Tibial nerve (tissue), 4 donors: ENCODE measurements around the gene PKP1. TPM values are rescaled to one million over a fixed set of nuclear protein-coding genes. Genes with fewer than 3 reads are reported as not detected.

Experiments
- DNase-seq, 2 donors: peaks; one replicate each; pipeline ENCODE4 v3.0.0-alpha.2; 2019; ENCODE audit warnings: low spot score in 2 of 2
- H3K27ac ChIP-seq, 4 donors: fragments of 200-600 bp; sonication (generic) in 3 of 4; one replicate each; pipeline ENCODE4 v1.5.1; 2017 to 2019; ENCODE audit warnings: mild to moderate bottlenecking in 1 of 4
- H3K27me3 ChIP-seq, 2 donors: fragments of 200-600 bp; sonication (generic) in 1 of 2; one replicate each; pipeline versions ENCODE4 v1.5.1 to v1.6.0; 2017 to 2019
- H3K36me3 ChIP-seq, 3 donors: fragments of 200-600 bp; sonication (generic); one replicate each; pipeline ENCODE4 v1.5.1; 2018 to 2019
- H3K4me1 ChIP-seq, 4 donors: fragments of 200-600 bp; sonication (generic) in 3 of 4; one replicate each; pipeline ENCODE4 v1.5.1; 2017 to 2019
- H3K4me3 ChIP-seq, 4 donors: fragments of 200-600 bp; sonication (generic) in 3 of 4; one replicate each; pipeline ENCODE4 v1.5.1; 2017 to 2019; ENCODE audit warnings: mild to moderate bottlenecking in 1 of 4, moderate library complexity in 1 of 4
- H3K9me3 ChIP-seq, 4 donors: fragments of 200-600 bp; sonication (generic) in 3 of 4; one replicate each; pipeline ENCODE4 v1.5.1; 2017 to 2019
- CTCF ChIP-seq, 5 experiments: fragments of 200-600 bp in 3 of 5; fragments of 450-650 bp in 2 of 5; sonication (generic) in 3 of 5; IDR thresholded peaks; one replicate each; pipeline ENCODE4 v1.5.1; 2016 to 2019; ENCODE audit warnings: antibody characterized with exemption in 5 of 5, mild to moderate bottlenecking in 3 of 5, moderate library complexity in 2 of 5
- EP300 ChIP-seq, 2 donors: sonication (generic); formaldehyde crosslinking; IDR thresholded peaks; one replicate each; pipeline ENCODE4 v1.6.1; 2017; ENCODE audit warnings: antibody characterized with exemption in 2 of 2, mild to moderate bottlenecking in 1 of 2
- POLR2A ChIP-seq, 2 donors: fragments of 450-650 bp; IDR thresholded peaks; one replicate each; pipeline ENCODE4 v1.6.1; 2017; ENCODE audit warnings: antibody characterized with exemption in 2 of 2, mild to moderate bottlenecking in 2 of 2, moderate library complexity in 2 of 2
- WGBS, 2 donors: methylation state at CpG; one replicate each; pipeline ENCODE4 v1.1.5; 2018; 5-methylcytosine and 5-hydroxymethylcytosine counted together
- total RNA-seq, 4 donors: library from RNA; depleted of rRNA; stranded (reverse); fragments of >200 nt; gene quantifications; one replicate each; pipeline ENCODE4 v1.1.0, GENCODE V29; 2016

PKP1 gene
- total RNA-seq, 4 donors from 2014 or later = 0.22 to 0.90 (median 0.39) TPM; not detected in 1

GRCh38 chr1:201248721-201249559 lies 34.4 kb upstream of the PKP1 start:
- 91% methylated on average over 14 of the region's 14 CpGs for WGBS, 2 donors
- no peak for DNase-seq
- H3K9me3 ChIP-seq = no peaks in the 10 kb centered on the region
- H3K4me3 ChIP-seq = no peak overlapping the region
- no peaks in the 10 kb centered on the region for H3K36me3 ChIP-seq
- no peak for TF ChIP-seq POLR2A (IDR thresholded peaks at IDR 0.05)
- TF ChIP-seq EP300 (IDR thresholded peaks at IDR 0.05) = no peak
- no peak for TF ChIP-seq CTCF (IDR thresholded peaks at IDR 0.05)
- no peaks in the 10 kb centered on the region for H3K4me1 ChIP-seq
- no peak overlapping the region for H3K27ac ChIP-seq
- H3K27me3 ChIP-seq = peaks cover 0 to 7% of the 10 kb centered on the region in 2 donors

- TF ChIP-seq CTCF (IDR thresholded peaks at IDR 0.05) (no peak), EP300 (IDR thresholded peaks at IDR 0.05) (no peak), POLR2A (IDR thresholded peaks at IDR 0.05) (no peak)
- Histone ChIP-seq H3K9me3 (no peaks in the 10 kb centered on the region), H3K27me3 (no peaks in the 10 kb centered on the region), H3K36me3 (no peaks in the 10 kb centered on the region), H3K4me3 (no peak overlapping the region), H3K4me1 (peaks cover 0 to 5% (median 0%) of the 10 kb centered on the region in 4 donors), H3K27ac (no peak overlapping the region)
- 80% methylated on average over 9 to 10 of the region's 10 CpGs for WGBS, 2 donors
- DNase-seq = no peak
These were observed 32.8 kb upstream of the PKP1 start for GRCh38 chr1:201250326-201251011.

GRCh38 chr1:201251411-201251810 lies 31.9 kb upstream of the PKP1 start:
- H3K9me3 ChIP-seq = no peaks in the 10 kb centered on the region
- 80 to 81% methylated on average over 2 of the region's 2 CpGs for WGBS, 2 donors
- no peak for TF ChIP-seq CTCF (IDR thresholded peaks at IDR 0.05)
- no peaks in the 10 kb centered on the region for H3K36me3 ChIP-seq
- no peak for DNase-seq
- no peak overlapping the region for H3K27ac ChIP-seq
- peaks cover 0 to 5% (median 0%) of the 10 kb centered on the region in 4 donors for H3K4me1 ChIP-seq
- H3K27me3 ChIP-seq = no peaks in the 10 kb centered on the region
- no peak overlapping the region for H3K4me3 ChIP-seq

- Histone ChIP-seq H3K4me1 (peaks cover 0 to 5% (median 0%) of the 10 kb centered on the region in 4 donors), H3K36me3 (no peaks in the 10 kb centered on the region), H3K9me3 (no peaks in the 10 kb centered on the region), H3K4me3 (no peak overlapping the region), H3K27me3 (no peaks in the 10 kb centered on the region), H3K27ac (no peak overlapping the region)
- 70 to 76% methylated on average over 11 of the region's 11 CpGs for WGBS, 2 donors
- DNase-seq = no peak
- TF ChIP-seq POLR2A (IDR thresholded peaks at IDR 0.05) = no peak
- no peak for TF ChIP-seq CTCF (IDR thresholded peaks at IDR 0.05)
- TF ChIP-seq EP300 (IDR thresholded peaks at IDR 0.05) = no peak
These were observed 31.4 kb upstream of the PKP1 start for GRCh38 chr1:201251851-201252430.

GRCh38 chr1:201252944-201253371 lies 30.3 kb upstream of the PKP1 start:
- DNase-seq = no peak
- H3K27ac ChIP-seq = no peak overlapping the region
- H3K4me1 ChIP-seq = peaks cover 0 to 5% (median 0%) of the 10 kb centered on the region in 4 donors
- H3K27me3 ChIP-seq = no peaks in the 10 kb centered on the region
- no peaks in the 10 kb centered on the region for H3K36me3 ChIP-seq
- TF ChIP-seq POLR2A (IDR thresholded peaks at IDR 0.05) = no peak
- H3K9me3 ChIP-seq = no peaks in the 10 kb centered on the region
- 60 to 100% methylated on average over 6 of the region's 6 CpGs for WGBS, 2 donors
- no peak overlapping the region for H3K4me3 ChIP-seq
